HG03139 (cell line): ENCODE measurements around the gene CA5A.
"Not testable (repeated sequence)": the region's sequence is repeated elsewhere in the genome, so short reads cannot be mapped to it uniquely, and the experiment has no call there.

Experiments
- ATAC-seq: cut with Tn5 transposase; IDR thresholded peaks from one replicate; pipeline ENCODE4 v1.9.1; 2021; ENCODE audit not compliant: unreplicated experiment

The CA5A gene

DNA sequence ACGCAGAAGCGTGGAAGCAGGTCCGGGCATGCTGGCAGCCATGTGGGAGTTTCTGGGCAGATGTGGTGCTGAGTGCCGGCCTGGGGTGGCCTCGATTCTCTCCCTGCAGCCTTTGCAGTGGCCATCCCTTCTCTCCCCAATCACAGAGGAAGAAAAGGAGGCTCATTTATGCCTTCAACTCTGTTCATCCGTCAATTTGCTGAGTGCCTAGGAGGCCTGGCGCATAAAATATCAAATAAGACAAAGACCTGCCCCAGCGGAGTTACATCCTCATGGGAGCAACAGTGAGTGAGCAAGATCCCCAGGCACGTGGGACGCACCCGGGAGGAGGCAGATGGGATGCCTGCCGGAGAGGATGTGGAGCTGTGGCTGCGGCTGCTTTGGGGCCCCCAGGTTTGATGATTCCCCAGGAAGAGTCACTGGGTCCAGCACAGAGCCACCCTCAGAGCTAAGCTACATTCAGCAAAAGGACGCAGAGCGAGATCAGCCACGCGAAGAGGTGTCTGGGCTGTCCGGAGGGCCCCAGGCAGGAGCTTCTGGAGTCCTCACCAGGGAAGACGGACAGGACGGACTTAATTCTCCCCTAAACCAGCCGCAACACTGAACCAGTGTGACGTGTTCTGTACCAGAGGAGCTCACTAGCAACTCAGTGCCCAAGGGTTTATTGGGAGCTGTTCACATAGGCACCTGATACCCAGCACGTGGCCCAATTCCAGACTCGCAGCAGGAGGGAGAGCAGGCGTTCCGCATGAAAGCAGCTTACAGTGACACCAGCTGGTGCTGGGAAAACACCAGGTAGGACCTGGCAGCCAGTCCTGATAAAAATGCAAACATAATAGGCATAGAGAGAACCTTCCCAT is 11.3 kb downstream of the CA5A start:
- no peak for ATAC-seq

DNA sequence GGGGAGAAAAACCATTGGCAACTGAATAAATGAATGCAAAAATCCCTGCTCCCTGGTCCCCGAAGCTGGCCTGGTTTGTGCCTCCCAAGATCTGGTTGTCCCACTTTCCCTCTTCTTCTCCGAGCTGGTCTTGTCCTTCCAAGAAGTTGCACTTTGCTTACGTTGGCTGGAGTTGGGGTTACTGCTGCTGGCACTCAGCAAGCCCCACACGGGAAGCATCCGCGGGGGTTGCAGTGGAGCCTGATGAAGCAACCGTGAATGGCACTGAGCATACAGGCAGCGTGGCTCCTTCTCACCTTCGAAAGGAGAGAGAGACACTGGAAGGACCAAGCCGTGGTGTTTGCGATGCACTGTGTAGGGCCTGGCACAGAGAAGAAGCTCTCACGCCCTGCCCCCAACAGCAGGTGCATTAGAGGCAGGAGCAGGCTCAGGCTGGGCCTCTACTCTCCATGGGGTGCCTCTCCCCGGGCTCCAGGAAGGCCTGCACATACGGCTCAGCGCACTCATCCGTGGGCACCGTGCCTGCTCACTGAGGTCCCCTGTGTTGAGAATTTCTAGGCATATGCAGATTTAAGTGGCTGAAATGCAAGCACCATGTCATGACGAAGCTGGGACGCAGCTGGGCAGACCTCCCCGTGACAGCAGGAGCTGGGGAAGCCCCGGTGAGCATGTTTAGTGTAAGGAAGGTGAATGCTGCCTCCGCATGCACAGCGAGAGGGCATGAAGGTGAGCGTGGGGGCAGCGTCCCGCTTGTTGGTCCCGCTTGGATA is 12.1 kb downstream of the CA5A start:
- ATAC-seq = no peak

DNA sequence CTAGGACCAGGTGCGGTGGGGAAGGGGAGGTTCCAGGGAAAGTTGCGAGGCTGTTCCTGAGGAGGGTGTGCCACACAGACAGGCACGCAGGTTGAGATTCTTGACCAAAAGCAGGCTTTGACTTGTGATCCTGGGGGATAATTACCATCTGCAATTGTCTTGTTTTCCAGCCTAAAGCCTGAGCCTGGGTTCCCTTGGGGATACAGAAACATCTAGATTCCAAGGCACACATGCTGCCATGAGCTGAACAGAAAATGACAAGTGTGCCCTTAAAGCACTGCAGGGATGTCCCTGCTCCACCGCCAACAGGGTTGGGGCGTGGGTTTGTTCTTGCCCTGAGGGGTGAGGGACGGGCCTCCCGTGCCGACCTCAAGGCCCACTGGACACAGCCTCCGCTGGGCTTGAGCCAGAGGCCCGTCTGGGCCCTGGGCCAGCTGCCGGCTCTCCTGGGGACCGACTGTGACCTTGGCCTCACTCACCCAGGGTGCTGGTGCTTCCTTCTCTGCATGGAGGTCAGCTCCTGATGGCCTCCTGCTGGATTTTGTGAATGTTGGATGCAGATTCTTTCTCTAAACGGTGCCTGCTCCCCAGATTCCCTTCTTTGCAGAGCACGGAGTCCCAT is 14.0 kb downstream of the CA5A start:
- no peak for ATAC-seq

DNA sequence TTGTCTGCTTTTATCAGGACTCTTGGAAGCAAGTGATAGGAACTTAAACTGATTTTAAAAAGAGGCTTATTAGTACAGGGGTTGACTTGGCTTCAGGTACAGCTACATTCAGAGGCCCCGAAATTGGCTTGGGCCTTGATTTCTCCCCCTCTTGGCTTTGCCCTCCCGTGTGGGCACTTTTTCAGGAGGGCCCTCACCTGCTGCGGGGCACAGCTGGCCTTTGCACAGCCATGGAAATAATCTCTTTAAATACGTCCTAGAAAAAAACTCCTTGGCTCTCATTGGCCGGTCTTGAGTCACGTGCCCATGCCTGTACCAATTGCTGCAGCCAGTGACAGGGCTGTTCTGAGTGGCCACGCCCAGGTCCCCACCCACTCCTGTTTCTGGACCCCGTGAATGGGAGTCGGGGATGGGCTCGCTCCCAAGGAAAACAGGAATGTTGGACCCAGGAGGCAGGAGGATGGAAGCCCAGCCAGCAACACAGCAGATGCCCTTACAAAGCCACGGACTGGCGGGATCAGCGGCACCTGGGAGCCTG is 15.0 kb downstream of the CA5A start:
- ATAC-seq = no peak

DNA sequence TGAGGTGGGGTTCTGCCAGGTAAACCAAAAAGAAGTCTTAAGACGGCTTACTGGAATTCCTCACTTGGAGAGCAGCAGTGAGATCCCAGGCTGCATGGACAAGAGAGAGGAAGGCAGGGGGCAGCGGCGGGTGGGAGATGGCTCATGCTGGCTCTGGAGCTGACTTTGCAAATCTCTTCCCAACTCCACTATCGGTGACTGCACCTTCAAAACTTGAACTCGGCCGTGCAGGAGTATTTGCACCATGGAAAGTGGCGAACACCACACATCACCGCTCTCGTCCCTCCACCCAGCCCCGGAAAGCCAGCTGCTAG is 16.7 kb downstream of the CA5A start:
- ATAC-seq = no peak

- ATAC-seq = no peak
These were observed 17.3 kb downstream of the CA5A start for GRCh38 chr16:87918866-87919680.

GRCh38 chr16:87918338-87918737 is 18.0 kb downstream of the CA5A start:
- no peak for ATAC-seq

DNA sequence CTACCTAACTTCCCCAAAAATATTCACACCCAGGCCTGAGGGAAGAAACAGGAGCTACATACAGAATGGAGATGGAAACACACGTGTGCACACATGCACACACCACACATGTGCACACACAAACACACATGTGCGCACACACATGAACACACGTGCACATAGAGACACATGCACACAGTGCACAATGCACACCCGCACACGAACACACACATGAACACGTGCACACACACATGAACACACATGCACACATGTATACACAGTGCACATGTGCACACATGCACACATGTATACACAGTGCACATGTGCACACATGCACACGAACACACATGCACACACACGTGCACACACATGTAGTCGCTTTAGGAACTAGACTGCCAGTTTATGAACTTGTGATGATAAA is 18.8 kb downstream of the CA5A start:
- no peak for ATAC-seq

DNA sequence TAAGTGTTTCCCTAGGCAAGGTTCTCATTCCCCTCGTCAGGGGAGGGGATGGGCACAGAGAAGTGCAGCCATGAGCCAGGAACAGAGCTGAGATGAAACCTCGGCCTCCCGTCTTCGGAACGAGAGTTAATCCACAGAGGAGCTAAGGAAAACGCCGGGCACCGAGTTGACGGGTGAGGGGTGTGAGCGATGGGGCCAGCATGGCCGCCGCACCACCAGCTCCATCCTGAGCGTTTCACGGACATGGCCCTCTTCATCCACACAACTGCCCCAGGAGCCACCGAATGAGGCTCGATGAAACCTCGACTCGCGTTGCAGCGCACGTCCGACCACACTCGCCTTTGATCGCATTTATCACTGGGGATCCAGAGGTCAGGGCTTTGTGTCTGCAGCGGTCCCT is 21.5 kb downstream of the CA5A start:
- no peak for ATAC-seq

GRCh38 chr16:87914021-87914725 is 22.2 kb downstream of the CA5A start:
- ATAC-seq = not testable (repeated sequence)

DNA sequence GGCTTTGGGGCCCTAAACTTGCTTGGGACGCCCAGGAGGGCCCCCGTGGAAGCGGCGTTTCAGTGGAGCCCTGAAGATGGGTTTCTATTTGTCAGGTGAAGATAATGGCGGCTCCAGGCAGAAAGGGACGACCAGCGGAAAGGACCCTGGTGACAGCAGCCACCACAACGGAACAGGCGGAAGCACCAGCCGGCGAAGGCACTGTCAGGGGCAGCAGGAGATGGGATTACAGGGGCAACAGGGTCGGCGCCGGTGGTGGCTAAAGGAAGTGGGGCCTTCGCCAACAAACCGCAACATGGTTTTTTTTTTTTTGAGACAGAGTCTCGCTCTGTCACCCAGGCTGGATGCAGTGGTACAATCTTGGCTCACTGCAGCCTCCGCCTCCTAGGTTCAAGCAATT is 23.6 kb downstream of the CA5A start:
- ATAC-seq = not testable (repeated sequence)

GRCh38 chr16:87911106-87911763 is 25.1 kb downstream of the CA5A start:
- not testable (repeated sequence) for ATAC-seq

DNA sequence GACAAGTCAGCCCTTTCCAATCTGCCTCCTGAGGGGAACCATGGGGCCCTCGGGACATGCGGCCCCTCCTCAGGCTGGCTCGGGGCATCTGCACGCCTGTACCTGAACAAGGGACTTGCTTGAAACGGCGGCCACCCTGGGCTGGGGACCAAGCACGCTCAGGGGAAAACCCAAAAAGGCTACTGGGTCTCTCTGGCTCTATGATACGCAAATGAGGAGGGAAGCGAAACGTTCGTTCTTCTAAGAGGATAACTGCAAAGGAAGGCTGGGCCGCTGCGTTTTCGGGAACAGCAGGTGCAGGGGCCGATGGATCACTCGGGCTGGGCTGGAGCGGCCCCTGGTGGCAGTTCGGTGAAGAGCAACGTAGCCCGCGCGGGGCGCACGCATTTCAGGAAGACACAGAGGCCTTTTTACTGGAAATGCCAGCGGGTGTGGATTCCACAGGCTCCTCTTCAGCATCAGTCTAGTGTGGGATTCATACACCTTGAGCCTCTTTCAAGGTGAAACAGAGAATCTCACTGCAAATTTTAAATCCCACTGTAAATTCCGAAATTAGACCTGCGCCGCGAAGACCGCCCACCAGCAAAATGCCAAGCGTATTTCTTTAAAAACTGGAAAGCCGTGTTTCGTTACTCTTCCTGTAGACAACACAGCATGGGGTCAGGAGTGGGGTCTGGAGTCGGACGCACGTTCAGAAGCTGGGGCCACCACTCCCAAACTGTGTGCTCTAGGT is 27.0 kb downstream of the CA5A start:
- ATAC-seq = peak; percentile 75

DNA sequence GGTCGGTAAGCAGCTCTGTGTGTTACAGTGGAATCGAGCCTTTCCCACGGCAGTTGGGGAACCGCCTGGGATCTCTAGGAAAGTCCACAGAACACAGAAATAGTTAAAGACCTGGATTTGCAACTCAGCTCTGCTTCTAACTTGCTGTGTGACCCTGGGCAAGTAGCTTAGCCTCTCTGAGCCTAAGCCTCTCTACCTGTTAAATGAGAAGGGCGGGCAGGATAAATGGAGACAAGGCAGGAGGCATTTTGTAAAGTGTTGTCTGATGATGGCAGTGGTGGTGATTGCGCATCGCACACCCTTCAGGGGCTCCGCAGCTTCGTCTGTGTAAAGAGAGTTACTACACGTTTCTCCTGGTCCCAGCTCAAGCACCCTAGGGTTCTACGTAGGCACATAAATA is 28.2 kb downstream of the CA5A start:
- not testable (repeated sequence) for ATAC-seq

DNA sequence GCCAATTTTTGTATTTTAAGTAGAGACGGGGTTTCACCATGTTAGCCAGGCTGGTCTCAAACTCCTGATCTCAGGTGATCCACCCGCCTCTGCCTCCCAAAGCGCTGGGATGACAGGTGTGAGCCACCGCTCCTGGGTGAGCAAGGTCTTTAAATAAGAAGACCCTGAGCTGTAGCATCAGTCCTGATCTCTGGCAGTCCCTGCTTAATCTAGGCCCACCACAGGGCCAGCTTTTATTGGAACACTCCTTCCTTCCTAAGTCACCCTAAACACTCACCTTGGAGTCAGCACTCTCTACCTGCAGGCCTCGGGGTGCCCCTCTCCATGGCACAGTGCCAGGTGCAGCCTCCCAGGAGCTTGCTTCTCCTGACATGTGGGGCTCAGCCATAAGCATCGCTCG is 30.8 kb downstream of the CA5A start:
- not testable (repeated sequence) for ATAC-seq

DNA sequence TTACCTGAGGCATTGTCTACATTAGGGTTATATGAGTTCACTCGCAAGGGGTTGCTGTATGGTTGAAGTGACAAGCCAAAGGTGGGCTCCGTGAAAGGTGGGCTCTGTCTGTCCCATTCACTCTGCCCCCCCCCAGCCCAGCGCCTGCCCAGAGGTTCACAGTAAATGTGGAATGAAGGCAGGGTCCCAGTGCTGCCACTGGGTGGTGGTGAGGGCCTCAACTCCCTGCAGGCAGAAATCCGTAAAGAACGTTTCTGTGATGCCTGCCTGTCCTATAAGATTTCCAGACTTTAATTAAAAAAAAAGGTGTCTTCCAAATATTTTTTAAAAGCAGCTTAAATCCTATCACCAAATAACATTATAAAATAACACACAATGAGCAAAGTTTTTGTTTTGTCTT is 31.4 kb downstream of the CA5A start:
- ATAC-seq = not testable (repeated sequence)

DNA sequence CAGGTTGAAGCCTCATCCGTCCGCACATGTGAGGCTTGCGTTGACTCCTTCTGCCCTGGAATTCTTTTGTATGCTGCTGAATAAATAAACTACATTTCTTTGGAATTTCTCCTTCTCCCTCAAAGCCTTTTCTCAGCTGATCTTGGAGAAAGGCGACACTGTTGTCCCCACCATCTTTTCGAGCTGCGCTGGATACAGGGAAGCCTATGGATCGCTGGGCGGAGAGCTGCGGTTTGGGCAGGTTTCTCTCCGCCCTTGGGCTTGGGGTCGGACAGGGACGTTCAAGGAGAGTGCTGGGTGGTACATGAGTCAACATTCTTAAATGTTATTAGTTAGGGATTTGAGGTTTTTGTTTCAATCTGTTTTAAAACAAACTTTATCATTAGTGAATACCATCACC is 35.8 kb downstream of the CA5A start:
- ATAC-seq = not testable (repeated sequence)

DNA sequence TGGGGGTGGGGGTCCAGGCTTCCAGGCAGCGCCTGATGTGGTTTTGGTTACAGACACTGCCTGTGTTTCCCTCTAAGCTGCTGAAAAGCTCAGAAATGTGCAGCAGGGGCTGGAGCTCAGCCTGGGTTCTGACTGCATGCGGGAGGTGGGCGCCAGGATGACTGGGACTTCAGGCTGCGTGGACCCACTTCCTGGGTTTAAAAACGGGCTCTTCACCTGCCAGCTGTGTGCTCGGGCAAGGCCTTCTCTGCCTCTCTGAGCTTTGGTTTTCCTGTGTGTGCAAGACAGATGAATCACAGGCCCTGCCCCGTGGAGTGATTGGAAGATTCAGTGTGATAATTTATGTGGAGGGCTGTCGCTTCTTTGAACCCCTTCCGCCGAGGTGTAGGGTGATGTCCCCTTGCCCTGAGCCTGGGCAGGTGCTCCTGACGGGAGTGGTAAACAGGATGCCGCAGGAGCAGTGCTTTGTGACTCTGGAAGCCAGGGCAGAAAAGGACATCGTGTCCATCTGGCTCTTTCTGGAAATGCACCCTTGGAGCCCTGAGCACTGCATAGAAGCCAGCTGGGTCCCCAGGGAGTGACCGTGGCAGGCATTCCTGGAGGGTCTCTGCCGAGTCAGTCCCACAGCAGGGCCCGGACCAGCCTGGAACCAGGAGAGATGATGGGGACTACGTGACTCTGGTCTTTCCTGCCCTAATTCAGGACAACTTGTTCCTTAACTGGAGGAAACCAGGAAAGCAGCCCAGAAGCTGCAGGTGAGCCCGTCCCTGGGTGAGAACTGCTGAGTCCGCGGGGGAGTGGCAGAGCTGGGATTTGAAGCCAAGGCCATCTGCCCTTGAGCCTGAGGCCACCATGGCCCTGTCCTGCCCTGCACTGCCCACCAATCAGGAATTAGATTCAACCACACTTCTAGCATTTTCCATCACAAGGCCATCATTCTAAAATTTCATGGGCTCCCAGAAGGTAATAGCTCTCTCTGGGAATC is 38.5 kb downstream of the CA5A start:
- ATAC-seq = no peak
